ENCODE measurements around the gene CA14. TPM values are rescaled to one million over a fixed set of nuclear protein-coding genes. Genes with fewer than 3 reads are reported as not detected.

Gene CA14
- polyA plus RNA-seq, 1 of the 3 experiments (the other 2 are of a cell fraction), result 0.08 TPM

DNA sequence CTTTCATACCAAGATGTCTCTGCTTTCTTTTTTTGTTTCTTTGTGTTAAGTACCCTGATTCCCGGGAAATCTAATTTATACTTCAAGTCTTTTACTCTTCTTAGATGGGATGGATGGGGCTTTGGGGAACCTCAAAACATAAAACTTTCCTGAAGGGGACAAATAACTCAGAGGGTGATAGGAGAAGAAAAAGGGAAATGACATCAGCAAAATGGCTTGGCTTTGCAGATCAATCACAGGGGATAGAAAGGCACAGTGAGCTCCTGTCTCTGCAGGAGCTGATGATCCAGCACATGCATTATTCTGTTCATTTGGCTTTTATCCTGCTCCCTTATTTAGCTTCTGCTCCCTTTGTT, 1.4 kb upstream of the CA14 start:
- Histone ChIP-seq H3K9me3 (no peaks in the 10 kb centered on the region), H3K79me2 (ENCODE audit: insufficient read depth) (no peaks in the 10 kb centered on the region), H3K4me1 (ENCODE audit: control insufficient read depth in 1 of 2, insufficient read depth in 2 of 2, low read depth in 1 of 2, low read length in 1 of 2) (peaks cover 17 to 21% of the 10 kb centered on the region in 2 experiments; a peak in 3 of 4 replicates), H4K20me1 (ENCODE audit: insufficient read depth) (no peaks in the 10 kb centered on the region), H3K4me2 (peak overlapping the region; percentile 51; the same call in 1 of the 2 replicates), H3K4me3 (ENCODE audit: low read depth in 2 of 2, low read length in 1 of 2) (peak overlapping the region in 1 of 2 experiments; percentile 23; a peak in 1 of 4 replicates), H3K27me3 (ENCODE audit: insufficient read depth) (no peaks in the 10 kb centered on the region), H3K9me2 (no peaks in the 10 kb centered on the region), H3F3A (replicated peaks; ENCODE audit: insufficient read depth) (peaks cover 12% of the 10 kb centered on the region), H2AFZ (ENCODE audit: low read depth) (peak overlapping the region; percentile 81), H3K27ac (ENCODE audit: low read depth in 2 of 2, low read length in 1 of 2) (peak overlapping the region; percentile 65 to 81; a peak in 3 of 4 replicates), H3K36me3 (replicated peaks in 1 of 2; ENCODE audit: control insufficient read depth in 1 of 2, insufficient read depth in 2 of 2, low read length in 1 of 2) (no peaks in the 10 kb centered on the region), H3K9ac (no peak overlapping the region; the same call in 1 of the 2 replicates)
- ChIA-PET CTCF (interaction anchor here (0.6 to 8.7 kb wide), 43 partner anchors 9 to 875 kb away, joined by 3 to 110 read pairs (median 4); partner anchors contain the start of genes APH1A, C1orf54, C1orf56 and CIART), POLR2A (interaction anchor here (0.7 to 1.5 kb wide), 4 partner anchors 13 to 108 kb away, joined by 3 to 4 read pairs (median 4); partner anchors contain the start of genes APH1A and RPRD2)
- 0% methylated on average over 1 of the region's 1 CpG for WGBS (ENCODE audit: low lambda C conversion rate)
- TF ChIP-seq RFX5 (IDR thresholded peaks at IDR 0.05; ENCODE audit: low read length) (no peak), MXI1 (IDR thresholded peaks at IDR 0.05; ENCODE audit: low read depth, low read length) (no peak)
- DNase-seq, result no peak

DNA sequence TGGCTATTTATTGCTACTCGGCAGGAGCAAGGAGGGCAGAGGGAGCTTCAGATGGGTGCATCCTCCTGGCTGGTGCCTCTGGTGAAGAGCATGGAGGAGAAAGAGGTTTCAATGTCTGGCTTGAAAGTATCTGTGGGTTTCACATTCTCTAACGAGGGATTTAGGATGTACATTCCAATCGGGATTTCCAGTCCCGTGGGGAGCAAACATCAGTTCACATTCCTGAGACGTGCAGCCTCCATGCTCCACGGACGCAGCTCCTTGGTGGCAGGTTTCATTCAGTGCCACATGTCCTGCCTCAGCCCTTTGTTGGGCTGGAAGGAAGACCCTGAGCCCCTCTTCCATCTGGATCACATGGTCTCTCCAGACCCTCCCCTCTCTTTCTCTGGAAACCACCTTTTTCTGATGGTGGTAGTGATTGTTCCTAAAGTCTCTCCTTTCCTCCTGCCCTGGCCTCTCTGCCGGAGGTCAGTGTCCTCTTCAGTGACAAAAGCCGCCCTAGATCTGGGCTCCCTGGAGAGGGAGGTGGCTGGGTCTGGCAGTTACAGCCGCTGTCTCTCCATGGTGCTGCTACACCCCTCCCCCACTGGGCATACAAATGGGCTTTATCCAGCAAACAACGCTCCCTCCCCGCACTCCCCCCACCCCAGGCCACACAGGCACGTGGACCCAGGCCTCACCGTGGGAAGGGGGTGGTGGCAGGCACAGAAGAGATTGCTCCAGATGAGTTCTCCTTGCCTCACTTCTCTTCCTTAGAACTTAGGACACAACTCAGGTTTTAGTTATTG, 826 bp upstream of the CA14 start:
- 86% methylated on average over 13 of the region's 14 CpGs for WGBS (ENCODE audit: low lambda C conversion rate)
- no peak for DNase-seq
- Histone ChIP-seq H3F3A (replicated peaks; ENCODE audit: insufficient read depth) (peaks cover 12% of the 10 kb centered on the region), H3K9ac (no peak overlapping the region), H3K4me1 (ENCODE audit: control insufficient read depth in 1 of 2, insufficient read depth in 2 of 2, low read depth in 1 of 2, low read length in 1 of 2) (peaks cover 17 to 21% of the 10 kb centered on the region in 2 experiments; a peak in 3 of 4 replicates), H4K20me1 (ENCODE audit: insufficient read depth) (no peaks in the 10 kb centered on the region), H3K79me2 (ENCODE audit: insufficient read depth) (no peaks in the 10 kb centered on the region), H3K4me2 (peak overlapping the region; percentile 51; the same call in 1 of the 2 replicates), H3K4me3 (ENCODE audit: low read depth in 2 of 2, low read length in 1 of 2) (no peak overlapping the region), H3K36me3 (replicated peaks in 1 of 2; ENCODE audit: control insufficient read depth in 1 of 2, insufficient read depth in 2 of 2, low read length in 1 of 2) (no peaks in the 10 kb centered on the region), H3K27ac (ENCODE audit: low read depth in 2 of 2, low read length in 1 of 2) (peak overlapping the region; percentile 65 to 81; a peak in 2 of 4 replicates), H3K9me2 (no peaks in the 10 kb centered on the region), H2AFZ (ENCODE audit: low read depth) (peak overlapping the region; percentile 81), H3K9me3 (no peaks in the 10 kb centered on the region), H3K27me3 (ENCODE audit: insufficient read depth) (no peaks in the 10 kb centered on the region)
- TF ChIP-seq EP300 (IDR thresholded peaks at IDR 0.05; ENCODE audit: borderline replicate concordance in 1 of 2, low read depth in 1 of 2, low read length in 1 of 2) (no peak), EZH2phosphoT487 (IDR thresholded peaks at IDR 0.05; ENCODE audit: borderline replicate concordance, low read depth) (no peak), MEF2A (IDR thresholded peaks at IDR 0.05; ENCODE audit: borderline replicate concordance, low read depth) (no peak), RFX5 (IDR thresholded peaks at IDR 0.05; ENCODE audit: low read length) (no peak), TCF12 (IDR thresholded peaks at IDR 0.05) (no peak), CHD2 (IDR thresholded peaks at IDR 0.05; ENCODE audit: low read length, partially characterized antibody) (no peak), NFIC (IDR thresholded peaks at IDR 0.05; ENCODE audit: borderline replicate concordance) (no peak), SMC3 (IDR thresholded peaks at IDR 0.05; ENCODE audit: low read depth, low read length) (no peak), YY1 (IDR thresholded peaks at IDR 0.05; ENCODE audit: low read depth) (no peak), ELF1 (IDR thresholded peaks at IDR 0.05) (no peak), RXRA (IDR thresholded peaks at IDR 0.05; ENCODE audit: borderline replicate concordance, low read depth) (no peak), MXI1 (IDR thresholded peaks at IDR 0.05; ENCODE audit: low read depth, low read length) (no peak)
- TF ChIP-seq, protein P1, sequence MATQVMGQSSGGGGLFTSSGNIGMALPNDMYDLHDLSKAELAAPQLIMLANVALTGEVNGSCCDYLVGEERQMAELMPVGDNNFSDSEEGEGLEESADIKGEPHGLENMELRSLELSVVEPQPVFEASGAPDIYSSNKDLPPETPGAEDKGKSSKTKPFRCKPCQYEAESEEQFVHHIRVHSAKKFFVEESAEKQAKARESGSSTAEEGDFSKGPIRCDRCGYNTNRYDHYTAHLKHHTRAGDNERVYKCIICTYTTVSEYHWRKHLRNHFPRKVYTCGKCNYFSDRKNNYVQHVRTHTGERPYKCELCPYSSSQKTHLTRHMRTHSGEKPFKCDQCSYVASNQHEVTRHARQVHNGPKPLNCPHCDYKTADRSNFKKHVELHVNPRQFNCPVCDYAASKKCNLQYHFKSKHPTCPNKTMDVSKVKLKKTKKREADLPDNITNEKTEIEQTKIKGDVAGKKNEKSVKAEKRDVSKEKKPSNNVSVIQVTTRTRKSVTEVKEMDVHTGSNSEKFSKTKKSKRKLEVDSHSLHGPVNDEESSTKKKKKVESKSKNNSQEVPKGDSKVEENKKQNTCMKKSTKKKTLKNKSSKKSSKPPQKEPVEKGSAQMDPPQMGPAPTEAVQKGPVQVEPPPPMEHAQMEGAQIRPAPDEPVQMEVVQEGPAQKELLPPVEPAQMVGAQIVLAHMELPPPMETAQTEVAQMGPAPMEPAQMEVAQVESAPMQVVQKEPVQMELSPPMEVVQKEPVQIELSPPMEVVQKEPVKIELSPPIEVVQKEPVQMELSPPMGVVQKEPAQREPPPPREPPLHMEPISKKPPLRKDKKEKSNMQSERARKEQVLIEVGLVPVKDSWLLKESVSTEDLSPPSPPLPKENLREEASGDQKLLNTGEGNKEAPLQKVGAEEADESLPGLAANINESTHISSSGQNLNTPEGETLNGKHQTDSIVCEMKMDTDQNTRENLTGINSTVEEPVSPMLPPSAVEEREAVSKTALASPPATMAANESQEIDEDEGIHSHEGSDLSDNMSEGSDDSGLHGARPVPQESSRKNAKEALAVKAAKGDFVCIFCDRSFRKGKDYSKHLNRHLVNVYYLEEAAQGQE (IDR thresholded peaks at IDR 0.05; ENCODE audit: low read depth, low read length), result no peak
- ChIA-PET CTCF (interaction anchor here (0.6 to 8.7 kb wide), 42 partner anchors 8 to 875 kb away, joined by 3 to 110 read pairs (median 4); partner anchors contain the start of genes APH1A, C1orf54, C1orf56 and CIART), POLR2A (interaction anchor here (0.7 to 1.5 kb wide), 4 partner anchors 12 to 107 kb away, joined by 3 to 4 read pairs (median 4); partner anchors contain the start of genes APH1A and RPRD2)
